NT2/D1 (cell line): ENCODE measurements around the gene UBE3C.

Experiments
- SUZ12 ChIP-seq: IDR thresholded peaks from 2 replicates; pipeline ENCODE4 v1.6.1; 2011; ENCODE audit not compliant: insufficient read length, insufficient read depth; ENCODE audit errors: extremely low read depth
- YY1 ChIP-seq: IDR thresholded peaks from 2 replicates; pipeline ENCODE4 v1.6.1; 2011; ENCODE audit not compliant: insufficient read length, insufficient read depth
- ZNF274 ChIP-seq: IDR thresholded peaks from 2 replicates; pipeline ENCODE4 v1.6.1; 2011; ENCODE audit warnings: mild to moderate bottlenecking, low read depth, low read length

- no peak for TF ChIP-seq YY1
- no peak for TF ChIP-seq ZNF274
- TF ChIP-seq SUZ12: no peak
Observed at GRCh38 chr7:157188091-157188665, 49.5 kb downstream of the UBE3C start.
